HG03108 (cell line): ENCODE results near the gene ITGAX.

Source experiments
- ATAC-seq: cut with Tn5 transposase; IDR thresholded peaks from one replicate; pipeline ENCODE4 v1.9.1; 2021; ENCODE audit warnings: moderate library complexity; ENCODE audit not compliant: unreplicated experiment

ITGAX gene

DNA sequence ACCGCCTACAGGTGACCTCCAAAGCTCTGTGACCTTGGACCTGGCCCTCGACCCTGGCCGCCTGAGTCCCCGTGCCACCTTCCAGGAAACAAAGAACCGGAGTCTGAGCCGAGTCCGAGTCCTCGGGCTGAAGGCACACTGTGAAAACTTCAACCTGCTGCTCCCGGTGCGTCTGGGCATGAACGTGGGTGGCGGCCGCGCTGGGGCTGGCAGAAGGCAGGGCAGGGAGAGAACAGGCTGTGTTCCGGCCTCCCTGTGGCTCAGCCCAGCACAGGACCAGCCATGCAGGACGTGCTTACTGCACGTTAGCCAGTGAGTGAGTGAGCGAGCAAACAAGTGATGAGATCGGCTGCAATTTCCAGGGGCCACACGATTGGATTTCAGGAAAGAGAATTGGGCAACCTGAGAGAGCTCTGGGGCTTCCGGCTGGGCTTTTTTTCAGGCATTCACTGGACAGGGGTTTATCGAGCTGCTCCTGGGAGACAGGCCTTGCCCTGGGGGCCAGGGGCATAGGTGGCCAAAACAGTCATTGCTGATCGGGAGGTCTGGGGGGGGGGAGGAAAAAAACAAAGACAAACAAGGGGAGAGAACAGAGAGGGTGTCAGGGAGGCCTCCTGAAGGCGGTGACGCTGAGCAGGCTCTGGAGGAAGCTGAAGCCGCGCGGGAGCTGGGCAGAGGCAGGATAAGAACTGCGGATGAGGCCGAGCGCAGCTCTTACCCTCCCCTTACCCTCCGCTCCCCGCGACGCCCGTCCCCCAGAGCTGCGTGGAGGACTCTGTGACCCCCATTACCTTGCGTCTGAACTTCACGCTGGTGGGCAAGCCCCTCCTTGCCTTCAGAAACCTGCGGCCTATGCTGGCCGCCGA lies 16.9 kb downstream of the ITGAX start:
- ATAC-seq, result no peak

DNA sequence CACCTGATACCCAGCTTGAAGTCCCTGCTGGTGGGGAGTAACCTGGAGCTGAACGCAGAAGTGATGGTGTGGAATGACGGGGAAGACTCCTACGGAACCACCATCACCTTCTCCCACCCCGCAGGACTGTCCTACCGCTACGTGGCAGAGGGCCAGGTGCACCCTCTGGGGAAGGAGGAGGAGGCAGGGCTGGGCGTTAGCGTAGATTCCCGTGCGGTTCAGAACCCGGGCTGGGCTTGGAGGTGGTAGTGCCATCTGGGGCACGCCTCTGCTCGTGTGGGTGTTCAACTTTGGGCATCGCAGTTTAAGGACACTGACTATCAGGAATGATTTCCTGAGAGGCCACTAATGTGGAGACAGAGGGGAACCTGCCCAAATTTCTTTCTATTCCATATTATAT lies 18.3 kb downstream of the ITGAX start:
- ATAC-seq, result no peak

DNA sequence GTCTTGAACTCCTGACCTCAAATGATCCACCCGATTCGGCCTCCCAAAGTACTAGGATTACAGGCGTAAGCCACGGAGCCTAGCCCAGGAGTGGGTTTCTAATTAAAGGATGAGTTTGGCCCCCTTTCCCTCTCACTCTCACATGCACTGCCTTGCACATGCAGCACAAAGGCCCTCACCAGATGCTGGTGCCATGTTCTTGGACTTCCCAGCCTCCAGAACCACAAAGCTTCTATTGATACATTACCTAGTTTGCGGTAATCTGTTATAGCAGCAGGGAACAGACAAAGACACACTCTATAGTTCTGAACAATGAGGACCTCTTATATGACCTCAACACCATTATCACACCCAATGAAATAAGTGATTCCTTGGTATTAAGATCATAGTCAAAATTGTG lies 20.3 kb downstream of the ITGAX start:
- no peak for ATAC-seq

DNA sequence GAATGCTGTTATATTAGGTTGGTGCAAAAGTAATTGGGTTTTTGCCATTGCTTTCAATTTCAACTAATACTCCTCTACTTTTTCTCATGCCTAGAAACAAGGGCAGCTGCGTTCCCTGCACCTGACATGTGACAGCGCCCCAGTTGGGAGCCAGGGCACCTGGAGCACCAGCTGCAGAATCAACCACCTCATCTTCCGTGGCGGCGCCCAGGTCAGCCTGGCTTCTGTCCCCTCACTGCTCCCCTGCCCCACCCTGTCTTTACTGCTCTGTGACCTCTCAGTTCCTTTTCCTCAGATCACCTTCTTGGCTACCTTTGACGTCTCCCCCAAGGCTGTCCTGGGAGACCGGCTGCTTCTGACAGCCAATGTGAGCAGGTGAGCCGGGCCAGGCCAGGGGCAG lies 21.7 kb downstream of the ITGAX start:
- ATAC-seq, result no peak

DNA sequence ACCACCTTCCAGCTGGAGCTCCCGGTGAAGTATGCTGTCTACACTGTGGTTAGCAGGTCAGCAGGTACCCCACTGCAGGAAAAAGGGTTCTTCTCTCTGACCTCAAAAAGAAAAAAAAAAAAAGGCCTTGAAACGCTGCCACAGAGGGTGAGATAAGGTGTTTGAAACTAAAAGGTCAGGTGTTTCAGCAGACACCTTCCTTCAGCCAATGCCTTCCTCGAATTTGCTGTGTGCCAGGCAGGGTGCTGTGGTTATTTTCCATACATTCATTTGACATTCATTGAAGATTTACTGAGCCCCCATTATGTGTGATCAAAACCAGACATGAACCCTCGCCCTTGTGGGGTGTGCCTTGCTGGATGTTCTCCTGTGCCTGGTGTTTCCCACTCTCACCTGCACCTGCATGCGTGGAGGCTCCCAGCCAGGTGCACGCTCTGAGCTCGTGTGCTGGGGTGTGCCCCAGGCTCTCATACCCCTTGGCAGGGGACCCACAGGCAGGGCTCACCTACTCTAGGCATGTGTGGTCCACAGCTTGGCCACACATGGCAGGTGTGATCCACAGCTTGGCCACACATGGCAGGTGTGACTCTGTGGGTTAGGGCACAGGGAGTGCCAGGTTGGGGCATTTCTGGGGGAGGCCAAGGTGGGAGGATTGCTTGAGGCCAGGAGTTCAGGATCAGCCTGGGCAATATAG lies 22.4 kb downstream of the ITGAX start:
- ATAC-seq, result no peak

DNA sequence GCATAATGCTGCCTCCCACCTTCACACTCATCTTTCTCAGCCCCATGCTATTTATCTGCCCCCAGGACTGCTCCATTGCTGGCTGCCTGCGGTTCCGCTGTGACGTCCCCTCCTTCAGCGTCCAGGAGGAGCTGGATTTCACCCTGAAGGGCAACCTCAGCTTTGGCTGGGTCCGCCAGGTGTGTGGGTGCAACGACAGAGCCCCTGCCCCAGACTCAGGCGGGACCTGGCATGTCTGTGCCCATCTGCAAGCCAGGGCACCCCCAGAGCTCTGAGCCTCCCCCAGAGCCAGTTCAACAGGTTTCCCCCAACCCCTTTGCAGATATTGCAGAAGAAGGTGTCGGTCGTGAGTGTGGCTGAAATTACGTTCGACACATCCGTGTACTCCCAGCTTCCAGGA lies 25.2 kb downstream of the ITGAX start:
- no peak for ATAC-seq

DNA sequence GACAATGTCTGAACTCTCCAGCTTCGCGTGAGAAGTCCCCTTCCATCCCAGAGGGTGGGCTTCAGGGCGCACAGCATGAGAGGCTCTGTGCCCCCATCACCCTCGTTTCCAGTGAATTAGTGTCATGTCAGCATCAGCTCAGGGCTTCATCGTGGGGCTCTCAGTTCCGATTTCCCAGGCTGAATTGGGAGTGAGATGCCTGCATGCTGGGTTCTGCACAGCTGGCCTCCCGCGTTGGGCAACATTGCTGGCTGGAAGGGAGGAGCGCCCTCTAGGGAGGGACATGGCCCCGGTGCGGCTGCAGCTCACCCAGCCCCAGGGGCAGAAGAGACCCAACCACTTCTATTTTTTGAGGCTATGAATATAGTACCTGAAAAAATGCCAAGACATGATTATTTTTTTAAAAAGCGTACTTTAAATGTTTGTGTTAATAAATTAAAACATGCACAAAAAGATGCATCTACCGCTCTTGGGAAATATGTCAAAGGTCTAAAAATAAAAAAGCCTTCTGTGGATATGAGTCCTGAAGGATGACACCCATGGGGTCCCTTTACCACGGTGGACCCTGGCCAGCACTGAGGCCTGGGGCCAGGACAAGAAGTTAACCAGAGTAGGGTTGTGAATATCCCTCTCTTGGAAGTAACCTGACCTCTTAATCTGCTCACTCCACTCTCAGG lies 27.6 kb downstream of the ITGAX start:
- ATAC-seq, result no peak

DNA sequence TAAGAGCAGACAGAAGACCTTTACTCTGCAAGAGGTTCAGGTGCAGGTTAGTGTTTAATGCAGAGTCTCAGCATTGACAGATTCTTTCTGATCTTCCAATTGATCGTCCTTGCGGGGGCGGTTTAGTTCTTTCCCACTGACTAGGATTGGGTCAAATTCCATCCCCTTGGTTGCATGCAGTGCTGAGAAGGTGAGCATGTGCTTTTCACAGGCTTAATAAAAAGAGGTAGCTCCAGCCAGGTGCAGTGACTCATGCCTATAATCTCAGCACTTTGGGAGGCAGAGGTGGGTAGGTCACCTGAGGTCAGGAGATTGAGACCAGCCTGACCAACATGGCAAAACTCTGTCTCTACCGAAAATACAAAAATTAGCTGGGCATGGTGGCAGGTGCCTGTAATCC lies 30.7 kb downstream of the ITGAX start:
- ATAC-seq, result no peak

DNA sequence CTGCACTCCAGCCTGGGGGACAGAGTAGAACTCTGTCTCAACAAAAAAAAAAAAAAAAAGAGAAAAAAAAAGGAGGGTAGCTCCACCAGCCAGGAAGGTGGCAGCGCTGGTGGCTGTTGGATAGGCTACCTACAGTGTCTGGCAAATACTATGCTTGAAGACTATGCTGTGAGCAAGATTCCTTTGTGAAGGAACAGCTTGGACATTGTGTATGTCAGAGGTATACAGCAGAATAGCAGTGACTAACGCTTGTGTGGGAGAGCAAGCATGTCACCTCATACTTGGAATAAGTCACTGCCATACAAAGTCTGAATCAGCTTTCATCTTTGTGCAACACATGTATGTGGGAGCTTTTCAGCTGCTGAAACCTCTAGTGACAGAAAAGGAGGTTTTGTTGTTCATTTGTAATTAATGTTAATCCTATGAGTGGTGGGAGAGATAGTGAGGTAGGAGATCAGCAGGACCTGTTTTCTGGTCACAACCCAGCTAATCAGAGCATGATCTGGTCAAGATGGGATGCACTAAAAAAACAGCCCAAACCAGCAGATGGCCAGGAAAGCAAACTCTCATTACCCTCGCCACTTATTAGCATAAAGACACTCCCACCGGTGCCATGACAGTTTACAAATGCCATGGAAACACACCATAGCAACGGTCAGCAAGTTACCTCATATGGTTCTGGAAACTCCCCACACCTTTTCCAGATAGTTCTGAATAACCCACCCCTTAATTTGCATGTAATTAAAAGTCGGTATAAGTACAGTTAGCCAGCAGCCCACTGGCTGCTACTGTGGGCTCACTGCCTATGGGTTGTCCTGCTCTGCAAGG lies 31.4 kb downstream of the ITGAX start:
- ATAC-seq, result no peak

DNA sequence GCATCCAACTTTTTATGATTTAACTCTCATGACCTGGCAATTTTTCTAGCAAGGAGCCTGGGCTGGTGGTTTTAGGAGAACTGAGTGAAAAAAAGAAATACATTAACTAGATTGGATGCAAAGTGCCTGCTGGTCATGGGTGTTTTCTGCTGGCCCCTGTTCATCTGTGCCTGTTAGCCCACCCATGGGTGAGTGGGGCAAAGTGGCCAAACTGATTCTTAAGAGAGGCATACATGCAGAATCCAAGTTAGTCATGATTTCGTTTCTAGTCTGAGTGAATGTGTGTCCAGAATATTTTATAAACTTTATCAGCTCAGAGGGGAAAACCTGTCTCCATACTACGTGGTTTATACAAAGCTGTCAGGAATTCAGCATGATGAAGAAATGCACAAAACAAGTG lies 33.6 kb downstream of the ITGAX start:
- ATAC-seq, result no peak

DNA sequence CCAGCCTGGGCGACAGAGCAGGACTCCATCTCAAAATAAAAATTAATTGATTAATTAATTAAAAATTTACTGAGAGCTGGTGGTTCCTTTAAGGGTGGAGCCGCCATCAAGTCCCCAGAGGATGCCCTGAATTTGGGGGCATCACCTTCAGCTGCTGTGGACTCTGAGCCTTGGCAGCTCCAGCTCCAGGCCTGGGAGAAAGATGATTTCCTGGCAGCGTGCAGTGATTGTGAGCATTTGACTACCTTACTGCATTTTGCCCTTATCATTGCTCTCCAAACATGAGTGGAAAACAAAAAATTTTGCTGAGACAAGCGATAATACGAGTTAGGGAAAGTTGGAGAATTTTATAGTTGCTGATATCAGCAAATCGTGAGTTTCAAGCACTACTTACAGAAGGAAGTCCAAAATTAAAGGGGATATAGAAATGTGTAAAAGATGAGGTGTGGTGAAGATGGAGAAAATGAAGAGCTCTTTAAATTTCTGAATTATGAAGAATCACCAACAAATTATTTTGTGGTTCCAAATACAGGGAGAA lies 35.6 kb downstream of the ITGAX start:
- no peak for ATAC-seq

DNA sequence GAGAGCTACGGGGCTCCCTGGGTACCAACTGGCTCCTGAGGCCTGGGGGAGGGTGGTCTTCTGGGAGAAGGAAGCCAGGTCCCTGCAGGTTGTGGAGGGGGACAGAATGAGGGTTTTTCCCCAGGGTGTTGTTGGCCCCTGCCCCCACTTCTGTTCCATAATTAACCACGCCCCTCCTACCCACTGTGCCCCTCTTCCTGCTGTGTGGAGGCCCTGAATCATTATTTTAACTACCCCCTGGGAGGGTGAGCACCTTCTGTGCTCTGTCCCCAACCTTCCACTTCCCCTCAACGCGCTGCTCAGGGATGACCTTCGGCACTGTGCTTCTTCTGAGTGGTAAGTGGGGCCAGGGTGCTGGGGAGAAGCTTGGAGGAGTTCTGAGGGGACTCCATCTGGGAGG lies 38.1 kb downstream of the ITGAX start, which contains the start of gene ITGAD:
Gene ITGAD (plus strand): TSS at position 280 of the 400 bp plus-strand sequence. CDS start 26 bp downstream, at position 306.
- ATAC-seq, result no peak

DNA sequence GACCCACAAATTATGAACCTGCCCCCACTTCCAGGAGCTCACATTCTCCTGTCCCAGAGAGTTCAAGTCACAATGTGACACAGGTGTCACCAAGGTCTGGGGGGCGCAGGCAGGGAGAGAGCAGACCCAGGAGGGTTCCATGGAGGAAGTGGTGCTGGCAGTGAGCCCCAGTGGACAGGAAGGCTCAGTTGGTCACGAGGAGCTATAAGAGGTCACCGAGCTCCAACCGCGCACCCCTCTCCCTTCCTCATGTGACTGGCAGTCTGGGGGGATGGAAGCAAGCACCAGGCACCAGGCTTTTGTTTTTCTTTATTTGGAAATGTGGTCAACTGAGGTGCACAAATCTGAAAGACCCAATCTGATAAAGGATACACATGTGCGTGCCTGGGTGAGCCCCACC lies 40.7 kb downstream of the ITGAX start:
- no peak for ATAC-seq

DNA sequence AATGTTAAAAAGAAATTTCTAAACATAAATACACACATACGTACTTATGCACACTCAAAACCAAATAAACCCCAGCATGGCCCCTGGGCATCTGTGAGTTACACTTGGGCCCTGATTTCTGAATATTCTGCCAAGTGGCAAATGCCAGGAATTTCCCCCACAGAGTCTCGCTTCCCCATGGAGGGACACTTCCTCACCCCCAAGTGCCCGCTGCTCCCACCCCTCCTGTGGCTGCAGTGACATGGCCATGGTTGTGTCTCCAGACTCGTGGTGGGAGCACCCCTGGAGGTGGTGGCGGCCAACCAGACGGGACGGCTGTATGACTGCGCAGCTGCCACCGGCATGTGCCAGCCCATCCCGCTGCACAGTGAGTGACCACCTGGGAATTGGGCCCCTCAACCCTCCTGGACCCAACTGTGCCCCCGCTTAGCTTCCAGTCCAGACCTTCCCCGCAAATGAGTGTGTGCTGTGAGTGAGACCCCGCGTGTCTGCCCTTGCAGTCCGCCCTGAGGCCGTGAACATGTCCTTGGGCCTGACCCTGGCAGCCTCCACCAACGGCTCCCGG lies 42.2 kb downstream of the ITGAX start:
- no peak for ATAC-seq

DNA sequence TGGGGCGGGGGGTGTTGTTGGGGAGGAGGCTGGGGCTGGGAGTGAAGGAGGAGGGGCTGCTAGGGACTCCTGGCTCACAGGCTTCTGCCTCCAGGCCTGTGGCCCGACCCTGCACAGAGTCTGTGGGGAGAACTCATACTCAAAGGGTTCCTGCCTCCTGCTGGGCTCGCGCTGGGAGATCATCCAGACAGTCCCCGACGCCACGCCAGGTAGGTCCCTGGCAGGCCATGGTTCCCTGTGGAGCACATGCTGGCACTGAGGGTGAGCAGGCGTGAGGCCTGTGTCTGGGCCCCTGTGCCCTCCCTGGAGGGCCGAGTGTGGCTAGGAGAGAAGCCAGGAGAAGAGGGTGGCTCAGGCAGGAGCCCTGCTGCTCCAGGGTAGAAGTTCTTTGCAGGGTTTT lies 42.7 kb downstream of the ITGAX start:
- no peak for ATAC-seq

DNA sequence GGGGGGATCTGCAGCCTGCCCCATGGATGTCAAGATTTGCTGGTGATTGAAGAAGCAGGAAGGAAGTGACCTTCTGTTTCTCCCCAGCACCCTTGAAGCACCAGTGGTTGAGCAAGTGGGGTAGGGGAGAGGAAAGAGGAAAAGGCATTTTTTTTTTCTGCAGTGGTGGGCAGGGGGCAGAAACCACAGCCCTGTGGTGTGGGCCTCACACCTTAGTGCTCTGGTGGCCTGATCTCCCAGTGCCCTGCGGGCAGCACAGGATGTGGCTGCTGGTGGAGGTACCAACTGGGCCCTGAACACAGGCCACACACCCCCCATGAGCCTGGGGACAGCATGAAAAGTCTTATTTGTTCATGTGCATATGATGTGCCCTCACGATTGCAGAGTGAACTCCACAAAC lies 45.2 kb downstream of the ITGAX start:
- ATAC-seq, result no peak

DNA sequence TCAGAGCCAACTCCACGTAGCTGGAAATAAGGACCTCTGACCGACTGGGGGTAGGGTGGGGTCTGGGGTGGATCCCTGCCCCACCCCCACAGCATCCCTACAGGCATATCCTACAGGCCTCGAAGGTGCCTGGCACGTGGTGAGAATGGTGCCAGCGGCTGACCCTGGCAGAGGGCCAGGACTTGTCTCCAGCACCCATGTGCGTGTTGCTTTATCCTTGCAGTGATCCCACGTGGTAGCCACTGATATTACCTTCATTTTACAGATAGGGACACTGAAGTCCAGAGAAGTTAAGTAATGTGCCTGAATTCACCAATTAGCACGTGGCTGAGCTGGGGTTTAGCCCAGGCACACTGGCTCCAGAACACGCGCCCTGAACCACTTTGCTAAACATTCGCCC lies 46.5 kb downstream of the ITGAX start:
- no peak for ATAC-seq

DNA sequence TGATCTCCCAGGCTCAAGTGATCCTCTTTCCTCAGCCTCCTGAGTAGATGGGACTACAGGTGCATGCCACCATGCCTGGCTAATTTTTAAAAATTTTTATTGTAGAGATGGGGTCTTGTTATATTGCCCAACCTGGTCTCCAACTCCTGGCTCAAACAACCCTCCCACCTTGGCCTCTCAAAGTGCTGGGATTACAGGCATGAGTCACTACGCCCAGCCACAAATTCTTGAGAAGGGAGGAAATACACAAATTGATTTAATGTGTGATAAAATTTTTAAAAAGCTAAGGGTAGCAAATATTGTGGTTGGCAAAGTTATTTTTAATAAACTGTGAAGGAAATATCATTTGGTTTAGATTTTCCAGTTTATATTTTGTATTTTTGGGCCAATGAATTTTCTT lies 47.7 kb downstream of the ITGAX start:
- no peak for ATAC-seq

DNA sequence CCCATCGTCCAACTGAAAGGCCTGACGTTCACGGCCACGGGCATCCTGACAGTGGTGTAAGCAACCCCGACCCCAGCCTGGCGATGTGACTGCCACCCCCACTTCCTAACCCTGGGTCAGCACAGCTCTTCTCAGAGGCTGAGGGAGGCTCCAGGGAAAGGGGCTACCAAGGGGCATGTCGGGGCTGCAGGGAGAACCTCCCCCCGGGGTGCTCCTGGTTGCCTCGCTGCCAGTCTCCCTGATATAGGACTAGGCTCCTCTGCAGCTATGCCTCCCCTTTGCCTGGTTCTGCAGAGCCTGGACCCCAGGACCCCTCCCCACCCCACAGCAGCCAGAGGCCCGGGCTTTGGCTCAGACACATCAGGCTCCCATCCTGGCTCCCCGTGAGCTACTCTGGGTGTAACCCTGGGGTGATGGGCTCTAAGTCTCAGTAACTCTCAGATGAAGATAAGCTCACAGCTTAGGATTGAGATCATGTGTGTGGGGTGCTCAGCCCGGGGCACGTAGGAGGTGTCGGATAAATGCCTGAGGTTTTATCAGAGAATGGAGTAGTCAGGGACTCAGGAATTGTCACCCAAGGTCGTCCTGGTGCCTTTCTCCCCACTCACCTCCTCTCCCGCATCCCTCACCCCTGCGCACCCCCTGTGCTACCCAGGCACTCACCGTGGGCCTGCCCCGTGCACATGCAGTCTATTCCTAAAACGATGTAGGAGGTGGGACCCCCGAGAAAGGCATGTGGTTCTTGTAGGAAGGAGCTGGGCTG lies 48.8 kb downstream of the ITGAX start:
- no peak for ATAC-seq
